CD4-positive, alpha-beta T cell treated with Interleukin-4 for 4 hours (primary cell): ENCODE results near the gene MLPH.

ENCODE experiments used
- DNase-seq: peaks from one replicate; pipeline ENCODE4 v3.0.0-alpha.2; 2020

MLPH gene

GRCh38 chr2:237486819-237487448, at the start of gene MLPH:
Gene MLPH, plus strand, starts transcription at chr2:237487251. Its CDS starts 6,176 bp downstream, at chr2:237493427.
- DNase-seq: no peak

- no peak for DNase-seq
These were observed 49.5 kb upstream of the MLPH start for GRCh38 chr2:237437566-237437965.

GRCh38 chr2:237438080-237438940, 48.7 kb upstream of the MLPH start:
- no peak for DNase-seq

GRCh38 chr2:237440819-237441281, 46.2 kb upstream of the MLPH start:
- DNase-seq: no peak

- DNase-seq: peak; percentile 50
These were observed 45.3 kb upstream of the MLPH start for GRCh38 chr2:237441605-237442274.

- no peak for DNase-seq
These were observed 43.0 kb upstream of the MLPH start for GRCh38 chr2:237444071-237444470.

GRCh38 chr2:237445611-237446337, 41.3 kb upstream of the MLPH start:
- DNase-seq: no peak

- no peak for DNase-seq
These were observed 40.7 kb upstream of the MLPH start for GRCh38 chr2:237446338-237446665.

GRCh38 chr2:237447496-237447895, 39.6 kb upstream of the MLPH start:
- DNase-seq: no peak

- DNase-seq: no peak
These were observed 38.9 kb upstream of the MLPH start for GRCh38 chr2:237448171-237448570.

- no peak for DNase-seq
These were observed 38.4 kb upstream of the MLPH start for GRCh38 chr2:237448626-237449025.

GRCh38 chr2:237449193-237449881, 37.7 kb upstream of the MLPH start:
- DNase-seq: no peak

- DNase-seq: no peak
These were observed 36.9 kb upstream of the MLPH start for GRCh38 chr2:237450108-237450507.

GRCh38 chr2:237450583-237450982, 36.5 kb upstream of the MLPH start:
- no peak for DNase-seq

GRCh38 chr2:237451643-237452469, 35.2 kb upstream of the MLPH start:
- DNase-seq: no peak

- DNase-seq: no peak
These were observed 34.2 kb upstream of the MLPH start for GRCh38 chr2:237452861-237453260.

GRCh38 chr2:237453671-237454070, 33.4 kb upstream of the MLPH start:
- DNase-seq: no peak

- DNase-seq: no peak
These were observed 31.3 kb upstream of the MLPH start for GRCh38 chr2:237455764-237456163.

GRCh38 chr2:237456200-237456843, 30.7 kb upstream of the MLPH start:
- no peak for DNase-seq

GRCh38 chr2:237457388-237457941, 29.6 kb upstream of the MLPH start:
- no peak for DNase-seq

GRCh38 chr2:237458519-237458918, 28.5 kb upstream of the MLPH start:
- DNase-seq: no peak
